ENCODE measurements around the gene JAK3. TPM values are rescaled to one million over a fixed set of nuclear protein-coding genes. Genes with fewer than 3 reads are reported as not detected.
"Not testable (repeated sequence)": the region's sequence is repeated elsewhere in the genome, so short reads cannot be mapped to it uniquely, and the experiment has no call there.

Gene JAK3
- total RNA-seq, 2 experiments from 2014 or later = 119 to 122 TPM

DNA sequence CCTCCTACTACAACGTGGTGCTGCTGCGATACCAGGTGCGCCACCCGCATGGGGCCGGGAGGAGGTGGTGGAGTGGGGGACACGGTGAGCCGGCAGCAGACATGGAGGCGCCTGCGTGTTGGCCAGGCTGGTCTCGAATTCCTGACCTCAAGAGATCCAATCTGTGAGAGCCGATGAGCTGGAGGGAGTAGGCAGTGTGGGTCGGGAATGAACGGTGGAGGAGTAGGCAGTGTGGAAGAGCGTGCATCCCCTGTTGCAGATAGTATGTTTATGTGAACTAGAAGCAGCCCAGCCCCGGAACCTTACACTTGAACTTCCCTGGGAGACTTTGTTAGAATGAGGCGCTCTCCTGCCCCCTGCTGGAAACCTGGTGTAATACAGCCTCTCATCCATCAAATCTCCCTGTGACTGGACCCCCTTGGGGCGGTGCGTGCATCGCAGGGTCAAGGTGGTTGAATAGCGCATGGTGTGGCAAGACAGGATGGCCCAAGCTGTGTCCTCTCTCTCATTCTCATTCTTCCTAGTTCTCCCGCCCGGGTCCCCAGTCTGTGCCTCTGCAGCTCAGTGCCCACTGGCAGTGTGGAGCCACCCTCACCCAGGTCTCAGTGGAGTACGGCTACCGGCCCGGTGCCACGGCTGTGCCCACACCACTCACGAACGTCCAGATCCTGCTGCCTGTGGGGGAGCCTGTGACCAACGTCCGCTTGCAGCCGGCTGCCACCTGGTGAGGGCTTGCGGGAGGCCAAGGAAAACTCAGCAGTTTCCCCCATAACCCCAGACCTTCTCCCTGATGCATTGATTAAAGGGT is 63.4 kb downstream of the JAK3 start:
- Mint-ChIP-seq H3K27me3 (no peaks in the 10 kb centered on the region), H3K9me3 (no peaks in the 10 kb centered on the region), H3K4me3 (no peak overlapping the region), H3K27ac (no peak overlapping the region), H3K36me3 (peaks cover 21% of the 10 kb centered on the region), H3K4me1 (peaks cover 12% of the 10 kb centered on the region)
- DNase-seq = peak; percentile 75
- ATAC-seq (ENCODE audit: low read depth) = peak; percentile 59
- POLR2A ChIA-PET = no interaction called here

GRCh38 chr19:17783721-17784120 is 64.1 kb downstream of the JAK3 start:
- POLR2A ChIA-PET; H3K9me3 Mint-ChIP-seq; ATAC-seq (ENCODE audit: low read depth); H3K27ac Mint-ChIP-seq; DNase-seq; H3K4me3 Mint-ChIP-seq; H3K27me3 Mint-ChIP-seq: not testable (repeated sequence)
- Mint-ChIP-seq H3K36me3 (peaks cover 18% of the 10 kb centered on the region), H3K4me1 (peaks cover 12% of the 10 kb centered on the region)

- no peaks in the 10 kb centered on the region for H3K27me3 Mint-ChIP-seq
- H3K4me3 Mint-ChIP-seq = no peak overlapping the region
- POLR2A ChIA-PET = no interaction called here
- no peaks in the 10 kb centered on the region for H3K9me3 Mint-ChIP-seq
- H3K4me1 Mint-ChIP-seq = peaks cover 9% of the 10 kb centered on the region
- DNase-seq = no peak
- peaks cover 12% of the 10 kb centered on the region for H3K36me3 Mint-ChIP-seq
- ATAC-seq (ENCODE audit: low read depth) = no peak
- no peak overlapping the region for H3K27ac Mint-ChIP-seq
Measured at GRCh38 chr19:17780781-17781180, 67.0 kb downstream of the JAK3 start.

DNA sequence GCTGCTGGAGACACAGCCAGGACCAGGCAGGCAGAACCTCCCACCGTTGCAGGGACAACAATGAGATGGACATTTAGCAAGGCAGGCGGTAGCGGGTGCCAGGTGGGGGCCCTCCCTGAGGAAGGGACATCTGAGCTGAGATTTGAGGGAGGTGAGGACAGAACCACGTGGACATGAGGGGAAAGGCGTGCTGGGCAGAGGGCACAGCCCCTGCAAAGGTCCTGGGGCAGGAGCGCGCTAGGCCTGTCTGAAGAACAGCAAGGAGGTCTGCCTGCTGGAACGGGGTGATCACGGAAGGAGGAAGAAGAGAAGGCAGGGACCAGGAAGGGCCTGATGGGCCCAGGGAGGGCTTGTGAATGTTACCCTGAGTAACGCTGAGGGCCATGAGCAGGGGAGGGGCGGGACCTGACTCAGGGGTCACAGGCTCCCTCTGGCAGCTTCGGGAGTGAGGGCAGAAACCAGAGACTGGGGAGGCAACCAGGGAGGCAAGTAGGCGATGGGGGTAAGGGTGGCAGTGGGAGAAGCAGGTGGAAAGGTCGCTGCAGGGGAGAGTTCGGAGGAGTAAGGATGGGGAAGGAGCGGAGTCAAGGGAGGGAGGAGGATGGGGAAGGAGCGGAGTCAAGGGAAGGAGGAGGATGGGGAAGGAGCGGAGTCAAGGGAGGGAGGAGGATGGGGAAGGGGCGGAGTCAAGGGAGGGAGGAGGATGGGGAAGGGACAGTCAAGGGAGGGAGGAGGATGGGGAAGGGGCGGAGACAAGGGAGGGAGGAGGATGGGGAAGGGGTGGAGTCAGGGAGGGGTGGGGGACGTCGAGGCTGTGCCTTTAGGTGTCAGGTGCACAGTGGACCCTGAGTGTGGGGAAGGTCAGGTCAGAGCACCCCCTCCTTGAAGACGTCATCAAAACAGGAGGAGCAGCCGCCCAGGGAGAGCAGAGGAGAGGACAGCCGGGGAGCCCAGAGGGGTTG is 68.5 kb downstream of the JAK3 start:
- no peak for ATAC-seq (ENCODE audit: low read depth)
- POLR2A ChIA-PET = no interaction called here
- Mint-ChIP-seq H3K27me3 (no peaks in the 10 kb centered on the region), H3K4me1 (peaks cover 8% of the 10 kb centered on the region), H3K4me3 (no peak overlapping the region), H3K36me3 (peaks cover 12% of the 10 kb centered on the region), H3K27ac (peak overlapping the region; percentile 48), H3K9me3 (no peaks in the 10 kb centered on the region)
- DNase-seq = no peak

DNA sequence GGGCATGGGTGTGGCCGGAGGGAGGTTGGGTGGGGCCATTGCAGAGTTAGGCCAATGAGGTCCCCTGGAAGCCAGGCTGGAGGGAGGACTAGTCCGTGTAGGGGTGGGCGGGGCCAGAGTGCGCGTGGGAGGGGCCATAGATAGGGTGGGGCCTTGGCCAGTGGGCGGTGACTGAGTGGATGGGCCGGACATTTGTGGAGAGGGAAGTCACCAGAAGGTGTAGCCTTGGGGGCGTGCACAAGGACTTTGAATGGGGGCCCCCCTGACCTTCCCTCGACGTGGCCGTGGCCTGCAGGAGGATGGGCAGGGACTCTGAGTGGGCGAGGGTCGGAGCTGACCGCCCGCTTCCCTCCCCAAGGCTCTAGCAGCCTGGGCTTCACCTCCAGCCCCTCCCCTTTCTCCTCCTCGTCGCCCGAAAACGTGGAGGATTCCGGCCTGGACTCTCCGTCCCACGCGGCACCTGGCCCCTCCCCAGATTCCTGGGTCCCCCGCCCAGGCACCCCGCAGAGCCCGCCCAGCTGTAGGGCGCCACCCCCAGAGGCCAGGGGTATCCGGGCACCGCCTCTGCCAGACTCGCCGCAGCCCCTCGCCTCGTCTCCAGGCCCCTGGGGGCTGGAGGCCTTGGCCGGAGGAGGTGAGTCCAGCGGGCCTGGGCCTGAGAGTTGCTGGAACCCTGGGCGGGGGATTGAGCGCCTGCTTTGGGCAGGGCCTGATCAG is 69.4 kb downstream of the JAK3 start:
- peaks cover 7% of the 10 kb centered on the region for H3K4me1 Mint-ChIP-seq
- H3K4me3 Mint-ChIP-seq = no peak overlapping the region
- ATAC-seq (ENCODE audit: low read depth) (peak; percentile 49), DNase-seq (peak; percentile 57)
- POLR2A ChIA-PET = no interaction called here
- no peaks in the 10 kb centered on the region for H3K9me3 Mint-ChIP-seq
- no peak overlapping the region for H3K27ac Mint-ChIP-seq
- peaks cover 13% of the 10 kb centered on the region for H3K36me3 Mint-ChIP-seq
- H3K27me3 Mint-ChIP-seq = no peaks in the 10 kb centered on the region

DNA sequence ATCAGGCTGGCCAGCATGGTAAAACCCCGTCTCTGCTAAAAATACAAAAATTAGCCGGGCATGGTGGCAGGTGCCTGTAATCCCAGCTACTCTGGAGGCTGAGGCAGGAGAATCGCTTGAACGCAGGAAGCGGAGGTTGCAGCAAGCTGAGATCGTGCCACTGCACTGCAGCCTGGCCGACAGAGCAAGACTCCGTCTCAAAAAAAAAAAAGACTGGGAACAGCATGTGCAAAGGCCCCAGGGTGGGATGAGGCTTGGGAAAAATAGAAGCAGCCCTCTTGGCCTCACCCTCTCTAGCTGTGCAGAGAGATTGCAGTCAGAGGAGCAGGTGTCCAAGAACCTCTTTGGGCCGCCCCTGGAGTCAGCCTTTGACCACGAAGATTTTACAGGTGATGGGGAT is 69.9 kb downstream of the JAK3 start:
- H3K4me1 Mint-ChIP-seq; ATAC-seq (ENCODE audit: low read depth); DNase-seq; POLR2A ChIA-PET; H3K9me3 Mint-ChIP-seq; H3K27me3 Mint-ChIP-seq; H3K27ac Mint-ChIP-seq; H3K4me3 Mint-ChIP-seq: not testable (repeated sequence)
- H3K36me3 Mint-ChIP-seq = peaks cover 15% of the 10 kb centered on the region

- POLR2A ChIA-PET = no interaction called here
- Mint-ChIP-seq H3K27me3 (no peaks in the 10 kb centered on the region), H3K27ac (peak overlapping the region; percentile 12), H3K36me3 (peaks cover 18% of the 10 kb centered on the region), H3K9me3 (no peaks in the 10 kb centered on the region), H3K4me1 (peaks cover 7% of the 10 kb centered on the region), H3K4me3 (no peak overlapping the region)
- DNase-seq (no peak), ATAC-seq (ENCODE audit: low read depth) (no peak)
Measured at GRCh38 chr19:17775991-17776803, 71.6 kb downstream of the JAK3 start.

- Mint-ChIP-seq H3K4me1 (peaks cover 7% of the 10 kb centered on the region), H3K36me3 (peaks cover 18% of the 10 kb centered on the region), H3K27ac (no peak overlapping the region), H3K4me3 (no peak overlapping the region), H3K9me3 (no peaks in the 10 kb centered on the region), H3K27me3 (no peaks in the 10 kb centered on the region)
- peak; percentile 59 for DNase-seq
- no peak for ATAC-seq (ENCODE audit: low read depth)
- POLR2A ChIA-PET = interaction anchor here (0.9 kb wide), 1 partner anchor 19 kb away, joined by 3 read pairs; no protein-coding TSS in a partner anchor
Measured at GRCh38 chr19:17775245-17775927, 72.4 kb downstream of the JAK3 start.

Other genes starting within 250 kb of the JAK3 start
- gene UNC13A, start 159.6 kb downstream of the JAK3 start, total RNA-seq = under 1 TPM; 0.06 to 0.25 TPM
- gene MAP1S, start 128.5 kb downstream of the JAK3 start, total RNA-seq = 10 to 100 TPM; 71.2 to 78.4 TPM
- 10 to 100 TPM; 74.2 to 77.9 TPM for gene FCHO1, start 96.5 kb downstream of the JAK3 start, total RNA-seq
- not detected for gene B3GNT3, start 52.8 kb downstream of the JAK3 start, total RNA-seq
- 1 to 10 TPM; 1.6 to 2.9 TPM for gene INSL3, start 26.5 kb downstream of the JAK3 start, total RNA-seq
- gene RPL18A, start 11.9 kb upstream of the JAK3 start, total RNA-seq = 1,000 to 10,000 TPM; 2,260 to 2,272 TPM
- 1 to 10 TPM; 1.8 to 2.2 TPM for gene SLC5A5, start 24.0 kb upstream of the JAK3 start, total RNA-seq
- gene CCDC124, start 85.0 kb upstream of the JAK3 start, total RNA-seq = 10 to 100 TPM; 54.2 to 56.4 TPM
- not detected for gene KCNN1, start 119.1 kb upstream of the JAK3 start, total RNA-seq
- gene ARRDC2, start 160.2 kb upstream of the JAK3 start, total RNA-seq = 10 to 100 TPM; 66.5 to 71.2 TPM
- 10 to 100 TPM; 52.5 to 56.4 TPM for gene IL12RB1, start 239.0 kb upstream of the JAK3 start, total RNA-seq
- gene MAST3, start 249.8 kb upstream of the JAK3 start, total RNA-seq = 10 to 100 TPM; 36.7 to 38.3 TPM